Measurements from ENCODE around the gene CCDC88B. TPM values are rescaled to one million over a fixed set of nuclear protein-coding genes. Genes with fewer than 3 reads are reported as not detected.

The CCDC88B gene
- total and polyA plus RNA-seq, 9 of the 15 experiments (the other 6 are each of a cell fraction or from before 2014, with no cell fraction given) = 0.13 to 18.1 (median 7.9) TPM

GRCh38 chr11:64305691-64306562, 34.1 kb upstream of the CCDC88B start:
- TSS peak; percentile 75 for BruUV-seq (replicated peaks)
- POLR2A ChIA-PET = interaction anchor here (1.3 to 5.8 kb wide), 3 partner anchors 26 to 102 kb away, joined by 4 to 68 read pairs (median 54); partner anchors contain the start of gene FERMT3
- FAIRE-seq = peak; percentile 78
- TF ChIP-seq ZNF24 (IDR thresholded peaks at IDR 0.05) (no peak), DDX20 (tag; IDR thresholded peaks at IDR 0.05; ENCODE audit: low read depth) (no peak), DACH1 (IDR thresholded peaks at IDR 0.05; ENCODE audit: partially characterized antibody) (no peak), MXD1 (CRISPR knock-in tag; IDR thresholded peaks at IDR 0.05; ENCODE audit: borderline replicate concordance, poor library complexity, severe bottlenecking) (no peak), CC2D1A (IDR thresholded peaks at IDR 0.05) (no peak), CBX5 (IDR thresholded peaks at IDR 0.05; ENCODE audit: borderline replicate concordance, low read depth) (no peak), ELK3 (CRISPR knock-in tag; IDR thresholded peaks at IDR 0.05) (no peak), ILF3 (IDR thresholded peaks at IDR 0.05; ENCODE audit: borderline replicate concordance) (no peak), ATF2 (CRISPR knock-in tag; IDR thresholded peaks at IDR 0.05) (no peak), STAT6 (CRISPR knock-in tag; IDR thresholded peaks at IDR 0.05) (no peak), PURB (CRISPR knock-in tag; IDR thresholded peaks at IDR 0.05; ENCODE audit: low read depth) (no peak), TRIM24 (IDR thresholded peaks at IDR 0.05) (0 out of 4 replicates have a peak, but pooled peaks of 1 of the 2 experiments have one; percentile 10)

More at GRCh38 chr11:64305691-64306562, 34.1 kb upstream of the CCDC88B start:
- H3K9me3 ChIP-seq (replicated peaks; ENCODE audit: control insufficient read depth, insufficient read depth, low read depth, low read length) = no peaks in the 10 kb centered on the region
- peak; percentile 57 for ATAC-seq
- in situ Hi-C loops (cut with MboI) (no loop called here), intact Hi-C loops (cut with micrococcal nuclease) (loop anchor here (2.0 to 10.0 kb wide), 4 partner anchors 35 to 471 kb away; partner anchors contain the start of genes FKBP2, MARK2 and PPP1R14B)
- CTCF ChIA-PET (ENCODE audit: low intra/inter-chr PET ratio) = interaction anchor here (0.7 kb wide), 1 partner anchor 35 kb away, joined by 3 read pairs; no protein-coding TSS in a partner anchor
- H3K27me3 ChIP-seq (ENCODE audit: control insufficient read depth in 2 of 2, insufficient read depth in 2 of 2, low read length in 2 of 2) = no peaks in the 10 kb centered on the region
- 1% methylated on average over 37 of the region's 71 CpGs for WGBS (ENCODE audit: insufficient coverage, low coverage, missing lambda C conversion rate)
- peaks cover 29 to 39% of the 10 kb centered on the region in 2 experiments for H3K4me1 ChIP-seq (replicated peaks in 1 of 2; ENCODE audit: control insufficient read depth in 2 of 2, insufficient read depth in 2 of 2, low read length in 2 of 2)
- H3K36me3 ChIP-seq (ENCODE audit: control insufficient read depth, insufficient read depth, low read length) = peaks cover 28% of the 10 kb centered on the region; the same call in 2 of the 3 replicates
- H3K27ac ChIP-seq (ENCODE audit: extremely low read depth, low read depth, low read length) = peak overlapping the region; percentile 96
- peaks cover 46% of the 10 kb centered on the region for H3K79me2 ChIP-seq (ENCODE audit: control insufficient read depth, insufficient read depth, low read length)
- H4K20me1 ChIP-seq (replicated peaks; ENCODE audit: control insufficient read depth, insufficient read depth, low read length) = no peaks in the 10 kb centered on the region; the same call in 1 of the 2 replicates
- DNase-seq (ENCODE audit: extremely low read depth in 1 of 4, low spot score in 3 of 4) = peak; percentile 73 to 94 (median 80)
- peak overlapping the region; percentile 88 for H2AFZ ChIP-seq (ENCODE audit: low read depth, low read length)
- H3K4me3 ChIP-seq = peak overlapping the region; percentile 93
- peak overlapping the region; percentile 90 to 98 for H3K9ac ChIP-seq (ENCODE audit: insufficient read depth in 1 of 2, low read depth in 2 of 2, low read length in 2 of 2)
- H3K9me1 ChIP-seq (ENCODE audit: control insufficient read depth, insufficient read depth, low read length) = peaks cover 5% of the 10 kb centered on the region
- H3K4me2 ChIP-seq (ENCODE audit: insufficient read depth, low read length) = peak overlapping the region; percentile 100
